ENCODE results near the gene ATP8A2.
"Not testable (repeated sequence)": the region's sequence is repeated elsewhere in the genome, so short reads cannot be mapped to it uniquely, and the experiment has no call there.

ATP8A2 gene

GRCh38 chr13:25927363-25927762, 555.6 kb downstream of the ATP8A2 start:
- no peak for DNase-seq (ENCODE audit: low spot score)

DNA sequence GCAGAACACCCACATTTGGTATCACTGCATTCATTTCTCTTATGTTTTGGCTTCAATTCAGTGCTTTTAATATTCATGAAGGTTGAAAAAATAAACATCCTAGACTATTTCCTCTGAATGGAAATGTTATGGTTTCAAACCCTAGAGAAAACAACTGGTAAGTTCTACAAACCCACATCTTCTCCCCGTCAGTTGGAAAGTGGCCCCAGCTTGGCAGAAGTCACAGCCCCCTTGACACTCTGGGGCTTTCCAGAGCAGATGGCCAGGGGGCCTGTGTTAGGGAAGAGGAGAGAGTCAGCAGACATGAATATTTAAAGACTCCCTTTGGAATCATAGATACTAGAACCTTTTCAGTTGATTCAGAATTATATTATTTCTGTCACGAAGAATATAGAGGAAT, 556.2 kb downstream of the ATP8A2 start:
- no peak for DNase-seq (ENCODE audit: low spot score)

- DNase-seq (ENCODE audit: low spot score), result no peak
These were observed 557.2 kb downstream of the ATP8A2 start for GRCh38 chr13:25928941-25929505.

GRCh38 chr13:25929816-25930215, 558.0 kb downstream of the ATP8A2 start:
- no peak for DNase-seq (ENCODE audit: low spot score)

DNA sequence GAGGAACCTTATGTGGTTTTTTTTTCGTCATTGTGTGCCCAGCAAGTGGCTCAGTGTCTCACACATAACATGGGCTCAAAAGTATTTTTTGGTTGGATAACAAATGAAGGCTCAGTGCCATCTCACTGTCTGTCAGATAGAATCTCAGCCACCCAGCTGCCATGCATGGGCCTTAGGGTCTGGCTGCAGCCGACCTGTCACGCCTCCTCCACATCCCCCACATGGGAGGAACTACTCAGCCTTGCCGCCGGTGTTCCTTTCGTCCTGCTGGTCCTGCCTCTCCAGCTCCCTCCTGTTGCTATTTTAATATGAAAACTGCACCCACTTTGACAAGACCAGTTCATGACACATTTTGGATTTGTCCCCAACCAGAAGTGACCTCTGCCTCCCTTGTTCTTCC, 558.9 kb downstream of the ATP8A2 start:
- no peak for DNase-seq (ENCODE audit: low spot score)

GRCh38 chr13:25932365-25932764, 560.6 kb downstream of the ATP8A2 start:
- DNase-seq (ENCODE audit: low spot score), result no peak

- no peak for DNase-seq (ENCODE audit: low spot score)
These were observed 561.7 kb downstream of the ATP8A2 start for GRCh38 chr13:25933520-25933919.

GRCh38 chr13:25934127-25934526, 562.4 kb downstream of the ATP8A2 start:
- DNase-seq (ENCODE audit: low spot score), result no peak

DNA sequence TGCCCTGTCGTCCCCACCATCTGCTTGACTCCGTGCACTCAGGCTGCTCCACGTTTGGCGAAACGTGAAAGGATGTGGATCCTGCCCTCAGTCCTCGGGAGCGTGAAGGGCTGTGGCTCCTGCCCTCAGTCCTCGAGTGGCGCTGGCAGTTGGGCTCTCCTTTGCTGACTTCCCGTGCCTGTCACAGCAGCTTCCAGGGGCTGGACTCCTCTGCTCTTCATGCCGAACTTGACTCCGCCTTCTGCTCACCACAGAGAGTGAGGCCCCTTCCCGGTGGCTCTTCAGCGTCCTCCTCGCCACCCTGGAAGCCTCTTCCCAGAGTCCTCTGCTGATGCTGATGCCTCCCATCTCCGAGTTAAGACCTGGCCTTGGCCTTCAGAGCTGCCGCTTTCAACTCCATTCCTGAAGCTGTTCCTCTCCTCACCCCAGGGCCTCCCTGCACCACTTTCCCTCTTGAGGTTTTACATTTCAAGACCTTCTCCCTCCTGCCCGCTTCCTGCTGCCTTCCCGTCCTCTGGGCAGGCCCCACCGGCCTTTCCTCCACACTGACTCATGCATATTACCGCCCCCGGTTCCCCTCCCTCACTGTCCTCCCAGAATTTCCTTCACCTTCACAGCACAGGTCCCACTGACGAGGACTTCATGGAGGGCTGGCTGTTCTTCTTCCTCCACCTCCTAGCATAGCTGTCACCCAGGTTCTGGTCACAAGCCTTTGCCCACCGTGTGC, 568.4 kb downstream of the ATP8A2 start:
- no peak for DNase-seq (ENCODE audit: low spot score)

DNA sequence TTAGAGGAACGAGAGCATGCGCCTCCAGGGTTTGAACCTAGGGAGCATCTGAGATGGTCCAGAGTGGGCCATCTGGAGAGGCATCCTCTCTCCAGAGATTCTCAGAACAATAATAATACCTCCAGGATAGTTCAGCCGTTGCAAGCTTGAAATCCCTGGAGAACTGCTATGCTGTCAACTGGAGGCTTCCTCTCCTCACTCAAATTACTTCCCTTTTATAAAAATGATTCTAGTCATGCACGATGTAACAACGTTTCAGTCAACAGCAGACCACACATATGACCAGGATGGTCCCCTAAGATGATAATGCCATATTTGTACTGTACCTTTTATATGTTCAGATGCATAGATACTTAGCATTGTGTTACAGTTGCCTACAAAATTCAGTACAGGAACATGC, 571.3 kb downstream of the ATP8A2 start:
- no peak for DNase-seq (ENCODE audit: low spot score)

DNA sequence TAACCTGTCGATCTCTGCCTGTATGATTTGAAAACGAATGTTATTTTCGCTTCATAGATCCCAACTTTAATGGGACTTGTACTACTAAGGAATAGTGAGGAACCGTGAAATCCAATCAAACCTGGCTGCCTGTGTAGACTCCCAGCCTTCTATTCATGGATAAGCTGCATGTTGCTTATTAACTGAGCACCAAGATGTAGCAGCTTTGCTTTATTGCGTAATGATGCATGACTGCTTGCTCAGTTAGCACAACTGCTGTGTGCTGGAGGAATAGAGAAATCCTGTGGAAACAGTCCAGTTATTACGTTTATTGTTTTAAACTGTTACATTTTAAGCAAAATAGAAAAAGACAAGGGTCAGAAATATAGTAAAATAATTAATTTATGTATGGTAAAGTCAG, 571.9 kb downstream of the ATP8A2 start:
- DNase-seq (ENCODE audit: low spot score), result no peak

DNA sequence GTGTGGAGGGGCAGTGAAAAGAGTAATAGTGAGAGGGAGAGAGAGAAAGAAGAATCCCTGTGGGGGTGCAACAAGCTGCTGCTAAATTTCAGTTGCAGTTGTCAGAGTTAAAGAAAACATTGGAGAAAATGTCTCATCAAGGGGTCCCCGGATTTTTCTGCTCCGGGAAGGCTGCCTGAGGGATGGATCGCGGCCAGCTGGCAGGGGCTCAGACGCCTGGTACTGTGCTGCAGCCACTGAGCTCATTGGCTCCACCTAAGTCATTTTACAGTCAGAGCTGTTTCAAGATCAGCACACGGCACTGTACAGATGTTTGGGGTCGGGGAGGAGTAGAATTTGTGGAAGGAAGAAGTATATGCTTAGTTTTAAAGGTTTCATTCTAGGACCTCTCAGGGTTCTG, 573.8 kb downstream of the ATP8A2 start:
- no peak for DNase-seq (ENCODE audit: low spot score)

GRCh38 chr13:25946321-25946720, 574.5 kb downstream of the ATP8A2 start:
- no peak for DNase-seq (ENCODE audit: low spot score)

DNA sequence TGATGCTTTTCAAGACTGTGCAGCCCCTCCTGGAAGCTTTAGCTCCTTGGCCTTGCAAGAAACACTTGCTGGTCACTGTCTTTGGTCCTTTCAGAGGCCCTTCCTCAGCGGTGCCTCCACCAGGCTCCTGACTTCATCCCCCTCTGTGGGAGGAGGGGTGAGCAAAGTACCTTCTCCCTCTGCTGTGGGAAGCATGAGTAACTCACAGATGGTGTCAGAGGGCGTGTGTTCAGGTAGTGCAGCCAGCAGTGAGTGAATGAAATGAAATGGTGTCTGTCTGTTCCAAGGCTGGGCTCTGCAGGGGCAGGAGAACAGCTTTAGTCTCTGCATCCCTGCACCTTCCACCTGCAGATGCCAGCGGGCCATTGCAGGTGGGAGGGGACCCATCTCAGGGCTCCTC, 577.1 kb downstream of the ATP8A2 start:
- no peak for DNase-seq (ENCODE audit: low spot score)

GRCh38 chr13:25951831-25952230, 580.1 kb downstream of the ATP8A2 start:
- DNase-seq (ENCODE audit: low spot score), result peak; percentile 77

GRCh38 chr13:25954080-25954479, 582.3 kb downstream of the ATP8A2 start:
- DNase-seq (ENCODE audit: low spot score), result not testable (repeated sequence)

DNA sequence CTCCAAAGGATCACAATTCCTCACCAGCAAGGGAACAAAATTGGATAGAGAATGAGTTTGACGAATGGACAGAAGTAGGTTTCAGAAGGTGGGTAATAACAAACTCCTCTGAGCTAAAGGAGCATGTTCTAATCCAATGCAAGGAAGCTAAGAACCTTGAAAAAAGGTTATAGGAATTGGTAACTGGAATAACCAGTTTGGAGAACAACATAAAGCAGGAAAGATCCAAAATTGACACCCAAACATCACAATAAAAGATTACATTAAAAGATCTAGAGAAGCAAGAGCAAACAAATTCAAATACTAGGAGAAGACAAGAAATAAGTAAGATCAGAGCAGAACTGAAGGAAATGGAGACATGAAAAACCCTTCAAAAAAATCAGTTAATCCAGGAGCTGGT, 583.2 kb downstream of the ATP8A2 start:
- not testable (repeated sequence) for DNase-seq (ENCODE audit: low spot score)

- no peak for DNase-seq (ENCODE audit: low spot score)
These were observed 587.2 kb downstream of the ATP8A2 start for GRCh38 chr13:25958986-25959385.

DNA sequence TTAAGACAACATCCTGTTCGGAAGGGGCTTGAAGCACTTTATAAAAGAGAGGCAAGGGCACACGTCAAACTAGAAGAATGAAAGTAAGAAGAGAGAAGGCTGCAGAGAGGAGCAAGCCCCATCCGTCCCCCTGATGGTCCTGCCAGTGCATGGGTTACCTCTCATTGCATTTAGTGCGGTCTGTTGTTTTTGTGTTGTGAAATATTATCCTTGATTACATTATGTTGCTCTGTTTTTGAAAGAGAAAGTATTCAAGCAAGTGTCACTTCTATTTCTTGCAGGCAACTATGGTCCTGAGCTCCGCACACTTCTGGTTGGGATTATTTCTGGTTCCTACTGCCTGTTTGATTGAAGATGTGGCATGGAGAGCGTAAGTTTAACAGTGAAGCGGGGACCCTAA, 589.5 kb downstream of the ATP8A2 start:
- no peak for DNase-seq (ENCODE audit: low spot score)

GRCh38 chr13:25963674-25964073, 591.9 kb downstream of the ATP8A2 start:
- DNase-seq (ENCODE audit: low spot score), result no peak

DNA sequence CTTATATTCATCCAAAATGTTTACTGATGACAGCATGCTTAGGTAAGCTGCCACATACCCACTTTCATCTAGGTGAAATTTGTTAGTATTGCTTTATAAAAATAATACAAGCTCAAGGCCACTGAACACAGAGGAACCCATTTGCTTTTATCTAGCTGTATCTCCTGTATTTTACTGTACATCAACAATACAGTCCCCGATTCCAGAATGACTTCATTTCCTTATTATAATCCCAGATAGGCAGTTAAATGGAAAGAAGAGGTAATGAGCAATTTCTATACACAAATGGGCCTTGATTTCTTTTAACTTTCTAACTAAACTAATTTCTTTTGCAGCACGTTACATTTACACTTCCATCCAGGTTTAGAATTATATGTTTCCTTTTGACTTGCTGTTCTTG, 593.8 kb downstream of the ATP8A2 start:
- no peak for DNase-seq (ENCODE audit: low spot score)

DNA sequence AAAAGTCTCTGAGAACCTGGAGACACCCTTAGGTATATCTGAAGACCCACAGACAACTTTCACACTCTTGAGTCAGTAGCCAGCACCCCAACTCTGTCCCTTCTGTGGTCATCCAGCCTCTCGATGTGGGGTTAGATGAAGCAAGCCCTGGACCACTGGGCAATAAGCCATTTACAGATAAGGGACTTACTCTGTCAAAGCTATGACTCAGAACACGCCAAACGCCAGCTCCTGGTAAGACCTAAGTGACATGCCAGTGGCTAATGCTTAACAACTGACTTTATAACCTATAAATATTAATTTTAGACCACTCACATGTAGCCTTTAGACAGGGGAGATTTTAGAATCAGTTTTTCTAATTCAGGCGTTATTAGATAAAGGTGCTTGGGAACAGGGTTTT, 594.3 kb downstream of the ATP8A2 start:
- no peak for DNase-seq (ENCODE audit: low spot score)

DNA sequence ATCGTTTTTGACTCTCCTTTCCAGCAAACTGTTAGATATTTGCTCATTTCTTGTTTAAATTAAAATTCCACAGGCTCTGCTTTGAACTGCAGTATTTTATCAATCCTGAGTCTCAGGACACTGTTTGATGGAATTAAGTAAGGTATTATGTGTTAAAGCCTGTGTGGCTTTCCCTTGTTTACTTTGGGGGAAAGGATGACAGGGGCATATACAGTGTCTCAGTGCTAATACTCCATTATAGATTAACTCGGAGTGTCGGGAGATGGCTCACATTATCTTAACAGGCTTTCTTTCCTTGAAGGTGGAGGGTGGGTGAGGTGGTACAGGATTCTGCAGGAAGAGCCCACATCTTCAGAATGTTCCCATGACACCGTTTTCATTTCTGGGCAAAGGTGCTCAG, 595.4 kb downstream of the ATP8A2 start:
- no peak for DNase-seq (ENCODE audit: low spot score)

- no peak for DNase-seq (ENCODE audit: low spot score)
These were observed 599.3 kb downstream of the ATP8A2 start for GRCh38 chr13:25971047-25971446.

Data from SW480 (cell line).